ENCODE measurements around the gene MYO1H. TPM values are rescaled to one million over a fixed set of nuclear protein-coding genes. Genes with fewer than 3 reads are reported as not detected.

The MYO1H gene
- total and polyA plus RNA-seq, 2 experiments from 2014 or later: not detected

DNA sequence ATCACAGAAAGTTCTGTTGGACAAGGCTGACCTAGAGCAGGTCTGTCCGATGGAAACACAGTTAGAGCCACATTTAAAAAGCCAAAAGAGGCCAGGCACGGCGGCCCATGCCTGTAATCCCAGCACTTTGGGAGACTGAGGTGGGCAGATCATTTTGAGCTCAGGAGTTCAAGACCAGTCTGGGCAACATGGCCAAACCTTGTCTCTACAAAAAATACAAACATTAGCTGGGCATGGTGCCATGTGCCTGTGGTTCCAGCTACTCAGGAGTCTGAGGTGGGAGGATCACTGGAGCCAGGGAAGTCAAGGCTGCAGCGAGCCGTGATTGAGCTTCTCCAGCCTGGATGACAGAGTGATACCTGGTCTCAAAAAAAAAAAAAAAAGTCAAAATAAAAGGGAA lies 144.7 kb downstream of the MYO1H start:
- H3K9me3 Mint-ChIP-seq: peaks cover 13% of the 10 kb centered on the region
- H3K4me1 Mint-ChIP-seq: no peaks in the 10 kb centered on the region
- no peaks in the 10 kb centered on the region for H3K79me2 ChIP-seq (replicated peaks; ENCODE audit: insufficient read depth)
- TF ChIP-seq, protein P1, sequence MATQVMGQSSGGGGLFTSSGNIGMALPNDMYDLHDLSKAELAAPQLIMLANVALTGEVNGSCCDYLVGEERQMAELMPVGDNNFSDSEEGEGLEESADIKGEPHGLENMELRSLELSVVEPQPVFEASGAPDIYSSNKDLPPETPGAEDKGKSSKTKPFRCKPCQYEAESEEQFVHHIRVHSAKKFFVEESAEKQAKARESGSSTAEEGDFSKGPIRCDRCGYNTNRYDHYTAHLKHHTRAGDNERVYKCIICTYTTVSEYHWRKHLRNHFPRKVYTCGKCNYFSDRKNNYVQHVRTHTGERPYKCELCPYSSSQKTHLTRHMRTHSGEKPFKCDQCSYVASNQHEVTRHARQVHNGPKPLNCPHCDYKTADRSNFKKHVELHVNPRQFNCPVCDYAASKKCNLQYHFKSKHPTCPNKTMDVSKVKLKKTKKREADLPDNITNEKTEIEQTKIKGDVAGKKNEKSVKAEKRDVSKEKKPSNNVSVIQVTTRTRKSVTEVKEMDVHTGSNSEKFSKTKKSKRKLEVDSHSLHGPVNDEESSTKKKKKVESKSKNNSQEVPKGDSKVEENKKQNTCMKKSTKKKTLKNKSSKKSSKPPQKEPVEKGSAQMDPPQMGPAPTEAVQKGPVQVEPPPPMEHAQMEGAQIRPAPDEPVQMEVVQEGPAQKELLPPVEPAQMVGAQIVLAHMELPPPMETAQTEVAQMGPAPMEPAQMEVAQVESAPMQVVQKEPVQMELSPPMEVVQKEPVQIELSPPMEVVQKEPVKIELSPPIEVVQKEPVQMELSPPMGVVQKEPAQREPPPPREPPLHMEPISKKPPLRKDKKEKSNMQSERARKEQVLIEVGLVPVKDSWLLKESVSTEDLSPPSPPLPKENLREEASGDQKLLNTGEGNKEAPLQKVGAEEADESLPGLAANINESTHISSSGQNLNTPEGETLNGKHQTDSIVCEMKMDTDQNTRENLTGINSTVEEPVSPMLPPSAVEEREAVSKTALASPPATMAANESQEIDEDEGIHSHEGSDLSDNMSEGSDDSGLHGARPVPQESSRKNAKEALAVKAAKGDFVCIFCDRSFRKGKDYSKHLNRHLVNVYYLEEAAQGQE (IDR thresholded peaks at IDR 0.05; ENCODE audit: unreplicated experiment): no peak
- TF ChIP-seq CREB1 (CRISPR knock-in tag; IDR thresholded peaks at IDR 0.05; ENCODE audit: low read depth): no peak
- DNase-seq (ENCODE audit: low spot score) (no peak), ATAC-seq (no peak)
- no peaks in the 10 kb centered on the region for H3K4me1 ChIP-seq (ENCODE audit: insufficient read depth)
- H3K27me3 Mint-ChIP-seq (ENCODE audit: insufficient read depth, low read depth, poor library complexity): peaks cover 2% of the 10 kb centered on the region
- H3F3A ChIP-seq (replicated peaks; ENCODE audit: low read depth): no peaks in the 10 kb centered on the region
- no peak overlapping the region for H3K27ac ChIP-seq (ENCODE audit: low read depth)
- no peak overlapping the region for H3K4me2 ChIP-seq
- peaks cover 66% of the 10 kb centered on the region for H3K36me3 Mint-ChIP-seq (ENCODE audit: low read depth)
- no peak overlapping the region for H2AFZ ChIP-seq
- H3K4me3 ChIP-seq: no peak overlapping the region
- H3K36me3 ChIP-seq (ENCODE audit: insufficient read depth): peaks cover 21% of the 10 kb centered on the region
- no peak overlapping the region for H3K4me3 Mint-ChIP-seq
- no peak overlapping the region for H3K27ac Mint-ChIP-seq
- no peaks in the 10 kb centered on the region for H3K9me2 ChIP-seq (ENCODE audit: insufficient read depth)
- H4K20me1 ChIP-seq (replicated peaks; ENCODE audit: insufficient read depth): no peaks in the 10 kb centered on the region
- H3K27me3 ChIP-seq (ENCODE audit: insufficient read depth): no peaks in the 10 kb centered on the region

DNA sequence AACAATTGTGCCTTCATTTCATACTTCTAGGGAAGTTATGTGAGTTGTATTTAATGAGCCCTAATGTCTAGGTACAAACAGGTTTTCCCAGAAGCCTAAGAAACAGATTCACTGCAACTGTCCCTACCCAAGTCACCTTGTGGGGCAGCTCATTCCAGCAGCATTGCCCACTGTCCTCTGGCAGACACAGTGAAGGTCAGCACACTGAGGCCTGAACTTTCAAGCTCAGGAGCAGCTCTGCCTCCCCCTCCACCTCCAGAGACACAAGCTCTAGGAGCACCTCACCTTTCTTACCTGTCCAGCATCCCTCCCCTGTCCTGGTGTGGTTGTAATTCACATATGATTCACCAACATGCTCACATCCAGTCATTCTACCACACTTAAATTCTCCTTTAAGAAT lies 145.4 kb downstream of the MYO1H start:
- Histone ChIP-seq H3K27me3 (ENCODE audit: insufficient read depth) (no peaks in the 10 kb centered on the region), H3K9me2 (ENCODE audit: insufficient read depth) (no peaks in the 10 kb centered on the region), H3K79me2 (replicated peaks; ENCODE audit: insufficient read depth) (no peaks in the 10 kb centered on the region), H3K4me1 (ENCODE audit: insufficient read depth) (no peaks in the 10 kb centered on the region), H4K20me1 (replicated peaks; ENCODE audit: insufficient read depth) (no peaks in the 10 kb centered on the region), H3K27ac (ENCODE audit: low read depth) (no peak overlapping the region), H3K4me2 (no peak overlapping the region), H3F3A (replicated peaks; ENCODE audit: low read depth) (no peaks in the 10 kb centered on the region), H3K4me3 (no peak overlapping the region), H3K36me3 (ENCODE audit: insufficient read depth) (peaks cover 21% of the 10 kb centered on the region), H2AFZ (no peak overlapping the region)
- Mint-ChIP-seq H3K36me3 (ENCODE audit: low read depth) (peaks cover 59% of the 10 kb centered on the region), H3K27me3 (ENCODE audit: insufficient read depth, low read depth, poor library complexity) (peaks cover 2% of the 10 kb centered on the region), H3K9me3 (peaks cover 13% of the 10 kb centered on the region), H3K27ac (no peak overlapping the region), H3K4me1 (no peaks in the 10 kb centered on the region), H3K4me3 (no peak overlapping the region)
- DNase-seq (ENCODE audit: low spot score) (no peak), ATAC-seq (no peak)
- TF ChIP-seq EZH2 (IDR thresholded peaks at IDR 0.05; ENCODE audit: low read depth, unreplicated experiment) (no peak), ZNF114 (CRISPR knock-in tag; IDR thresholded peaks at IDR 0.05) (no peak), STAT1 (IDR thresholded peaks at IDR 0.05; ENCODE audit: unreplicated experiment) (no peak), EZH2phosphoT487 (IDR thresholded peaks at IDR 0.05; ENCODE audit: unreplicated experiment) (no peak), POLR2AphosphoS5 (IDR thresholded peaks at IDR 0.05; ENCODE audit: low read depth) (no peak), ZNF331 (CRISPR knock-in tag; IDR thresholded peaks at IDR 0.05; ENCODE audit: low read depth) (no peak)
- TF ChIP-seq, protein P2, sequence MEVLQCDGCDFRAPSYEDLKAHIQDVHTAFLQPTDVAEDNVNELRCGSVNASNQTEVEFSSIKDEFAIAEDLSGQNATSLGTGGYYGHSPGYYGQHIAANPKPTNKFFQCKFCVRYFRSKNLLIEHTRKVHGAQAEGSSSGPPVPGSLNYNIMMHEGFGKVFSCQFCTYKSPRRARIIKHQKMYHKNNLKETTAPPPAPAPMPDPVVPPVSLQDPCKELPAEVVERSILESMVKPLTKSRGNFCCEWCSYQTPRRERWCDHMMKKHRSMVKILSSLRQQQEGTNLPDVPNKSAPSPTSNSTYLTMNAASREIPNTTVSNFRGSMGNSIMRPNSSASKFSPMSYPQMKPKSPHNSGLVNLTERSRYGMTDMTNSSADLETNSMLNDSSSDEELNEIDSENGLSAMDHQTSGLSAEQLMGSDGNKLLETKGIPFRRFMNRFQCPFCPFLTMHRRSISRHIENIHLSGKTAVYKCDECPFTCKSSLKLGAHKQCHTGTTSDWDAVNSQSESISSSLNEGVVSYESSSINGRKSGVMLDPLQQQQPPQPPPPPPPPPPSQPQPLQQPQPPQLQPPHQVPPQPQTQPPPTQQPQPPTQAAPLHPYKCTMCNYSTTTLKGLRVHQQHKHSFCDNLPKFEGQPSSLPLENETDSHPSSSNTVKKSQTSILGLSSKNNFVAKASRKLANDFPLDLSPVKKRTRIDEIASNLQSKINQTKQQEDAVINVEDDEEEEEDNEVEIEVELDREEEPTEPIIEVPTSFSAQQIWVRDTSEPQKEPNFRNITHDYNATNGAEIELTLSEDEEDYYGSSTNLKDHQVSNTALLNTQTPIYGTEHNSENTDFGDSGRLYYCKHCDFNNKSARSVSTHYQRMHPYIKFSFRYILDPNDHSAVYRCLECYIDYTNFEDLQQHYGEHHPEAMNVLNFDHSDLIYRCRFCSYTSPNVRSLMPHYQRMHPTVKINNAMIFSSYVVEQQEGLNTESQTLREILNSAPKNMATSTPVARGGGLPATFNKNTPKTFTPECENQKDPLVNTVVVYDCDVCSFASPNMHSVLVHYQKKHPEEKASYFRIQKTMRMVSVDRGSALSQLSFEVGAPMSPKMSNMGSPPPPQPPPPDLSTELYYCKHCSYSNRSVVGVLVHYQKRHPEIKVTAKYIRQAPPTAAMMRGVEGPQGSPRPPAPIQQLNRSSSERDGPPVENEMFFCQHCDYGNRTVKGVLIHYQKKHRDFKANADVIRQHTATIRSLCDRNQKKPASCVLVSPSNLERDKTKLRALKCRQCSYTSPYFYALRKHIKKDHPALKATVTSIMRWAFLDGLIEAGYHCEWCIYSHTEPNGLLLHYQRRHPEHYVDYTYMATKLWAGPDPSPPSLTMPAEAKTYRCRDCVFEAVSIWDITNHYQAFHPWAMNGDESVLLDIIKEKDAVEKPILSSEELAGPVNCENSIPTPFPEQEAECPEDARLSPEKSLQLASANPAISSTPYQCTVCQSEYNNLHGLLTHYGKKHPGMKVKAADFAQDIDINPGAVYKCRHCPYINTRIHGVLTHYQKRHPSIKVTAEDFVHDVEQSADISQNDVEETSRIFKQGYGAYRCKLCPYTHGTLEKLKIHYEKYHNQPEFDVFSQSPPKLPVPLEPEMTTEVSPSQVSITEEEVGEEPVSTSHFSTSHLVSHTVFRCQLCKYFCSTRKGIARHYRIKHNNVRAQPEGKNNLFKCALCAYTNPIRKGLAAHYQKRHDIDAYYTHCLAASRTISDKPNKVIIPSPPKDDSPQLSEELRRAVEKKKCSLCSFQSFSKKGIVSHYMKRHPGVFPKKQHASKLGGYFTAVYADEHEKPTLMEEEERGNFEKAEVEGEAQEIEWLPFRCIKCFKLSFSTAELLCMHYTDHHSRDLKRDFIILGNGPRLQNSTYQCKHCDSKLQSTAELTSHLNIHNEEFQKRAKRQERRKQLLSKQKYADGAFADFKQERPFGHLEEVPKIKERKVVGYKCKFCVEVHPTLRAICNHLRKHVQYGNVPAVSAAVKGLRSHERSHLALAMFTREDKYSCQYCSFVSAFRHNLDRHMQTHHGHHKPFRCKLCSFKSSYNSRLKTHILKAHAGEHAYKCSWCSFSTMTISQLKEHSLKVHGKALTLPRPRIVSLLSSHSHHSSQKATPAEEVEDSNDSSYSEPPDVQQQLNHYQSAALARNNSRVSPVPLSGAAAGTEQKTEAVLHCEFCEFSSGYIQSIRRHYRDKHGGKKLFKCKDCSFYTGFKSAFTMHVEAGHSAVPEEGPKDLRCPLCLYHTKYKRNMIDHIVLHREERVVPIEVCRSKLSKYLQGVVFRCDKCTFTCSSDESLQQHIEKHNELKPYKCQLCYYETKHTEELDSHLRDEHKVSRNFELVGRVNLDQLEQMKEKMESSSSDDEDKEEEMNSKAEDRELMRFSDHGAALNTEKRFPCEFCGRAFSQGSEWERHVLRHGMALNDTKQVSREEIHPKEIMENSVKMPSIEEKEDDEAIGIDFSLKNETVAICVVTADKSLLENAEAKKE (CRISPR knock-in tag; IDR thresholded peaks at IDR 0.05): no peak
- TF ChIP-seq, protein P1 (IDR thresholded peaks at IDR 0.05; ENCODE audit: unreplicated experiment): no peak

Measured in GM23338 (cell line).